Measurements from ENCODE around the gene CD80.

Gene CD80

DNA sequence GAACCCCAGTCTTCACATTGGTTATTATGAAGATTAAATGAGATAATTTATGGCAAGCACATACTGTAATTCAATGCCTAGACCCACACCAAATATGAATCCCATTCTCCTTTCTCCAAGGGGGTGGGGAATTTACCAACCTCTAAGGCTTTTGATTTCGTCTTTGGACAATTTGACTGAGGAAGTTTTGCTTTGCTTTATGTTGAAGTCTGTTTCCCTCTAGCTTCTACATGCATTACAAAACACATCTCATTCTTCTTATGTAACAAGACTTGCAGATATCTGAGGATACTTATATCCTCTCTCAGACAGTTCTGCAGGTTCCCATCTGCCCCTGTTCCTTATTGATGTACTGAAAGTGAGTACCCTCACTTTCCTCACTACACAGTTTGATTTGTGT lies 12.2 kb downstream of the CD80 start:
- DNase-seq (ENCODE audit: low spot score) = no peak

DNA sequence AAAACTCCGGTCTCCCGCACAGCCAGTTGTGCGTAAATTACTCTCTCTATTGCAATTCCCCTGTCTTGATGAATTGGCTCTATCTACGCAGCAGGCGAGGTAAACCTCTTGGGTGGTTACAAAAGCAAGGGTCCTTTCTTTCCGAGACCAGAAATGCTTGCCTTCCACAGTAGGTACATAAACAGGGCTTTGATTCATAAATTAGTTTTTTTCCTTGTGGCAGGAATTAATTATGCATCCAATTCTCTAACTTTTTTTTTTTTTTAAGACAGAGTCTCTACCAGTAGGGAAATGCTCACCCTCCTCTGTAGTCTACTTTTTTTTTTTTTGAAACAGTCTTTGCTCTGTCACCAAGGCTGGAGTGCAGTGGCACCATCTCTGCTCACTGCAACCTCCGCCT lies 16.3 kb downstream of the CD80 start:
- DNase-seq (ENCODE audit: low spot score) = no peak

DNA sequence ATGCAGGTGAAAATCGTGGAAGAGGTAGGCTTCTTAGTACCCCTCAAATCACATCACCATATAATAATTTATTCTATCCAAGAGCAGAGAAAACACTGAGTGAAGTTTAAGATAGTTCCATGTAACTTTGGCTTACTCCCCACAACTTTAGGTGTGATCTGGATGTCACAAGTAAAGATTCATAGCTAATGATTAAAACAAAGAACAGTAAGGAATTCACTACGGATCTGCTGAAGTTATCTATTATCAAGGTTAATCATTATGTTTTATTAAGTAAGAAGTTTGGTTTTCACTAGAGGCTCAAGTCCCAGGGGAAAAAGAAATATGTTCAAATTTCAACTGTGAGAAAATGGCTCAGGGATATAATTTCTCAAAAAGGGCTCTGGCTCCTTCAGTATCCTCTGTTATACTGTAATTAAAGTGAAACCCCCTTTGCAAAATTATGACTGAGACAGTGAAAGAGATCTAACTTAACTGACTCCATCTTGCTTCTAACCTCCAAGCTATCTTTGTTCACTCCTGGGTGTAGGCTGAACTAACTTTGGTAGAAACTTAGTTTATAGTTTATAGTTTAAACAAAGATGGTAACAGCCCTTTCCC lies 17.1 kb downstream of the CD80 start:
- DNase-seq (ENCODE audit: low spot score) = no peak

DNA sequence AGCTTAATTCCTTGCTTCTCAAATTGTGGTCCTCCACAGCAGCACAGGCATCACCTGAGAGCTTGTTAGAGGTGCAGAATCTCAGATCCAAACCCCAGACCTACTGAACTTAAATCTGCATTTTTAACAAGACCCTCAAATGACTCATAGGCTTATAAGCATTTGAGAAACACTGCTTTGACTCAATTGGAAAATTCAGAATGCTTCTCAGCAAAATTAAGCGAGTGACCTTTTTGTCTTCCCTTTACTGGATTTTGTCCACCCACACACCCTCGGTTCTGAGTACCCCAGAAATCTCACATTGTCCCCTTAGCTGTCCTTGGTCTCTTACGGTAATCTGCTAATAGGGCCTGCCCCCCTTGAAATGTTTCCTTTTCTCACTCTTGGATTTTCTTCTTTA lies 17.9 kb downstream of the CD80 start:
- no peak for DNase-seq (ENCODE audit: low spot score)

DNA sequence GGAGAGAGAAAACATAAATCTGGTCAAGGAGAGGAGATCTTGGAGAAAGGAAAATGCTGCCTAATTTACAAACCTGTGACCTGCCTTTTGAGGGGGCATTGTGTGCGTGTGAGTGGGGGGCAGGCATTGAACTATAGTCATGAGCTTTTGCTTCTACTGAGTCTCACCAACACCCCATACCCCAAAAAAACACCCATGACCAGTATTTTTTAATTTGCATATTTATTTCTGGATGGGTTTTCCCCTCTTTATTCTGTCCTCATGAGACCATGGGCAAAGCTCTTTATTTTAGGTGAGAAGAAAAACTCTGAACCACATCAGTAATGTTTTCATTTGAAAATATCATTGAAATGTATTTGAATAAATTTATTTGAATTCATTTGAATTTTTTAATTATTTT lies 20.6 kb downstream of the CD80 start:
- DNase-seq (ENCODE audit: low spot score) = no peak

DNA sequence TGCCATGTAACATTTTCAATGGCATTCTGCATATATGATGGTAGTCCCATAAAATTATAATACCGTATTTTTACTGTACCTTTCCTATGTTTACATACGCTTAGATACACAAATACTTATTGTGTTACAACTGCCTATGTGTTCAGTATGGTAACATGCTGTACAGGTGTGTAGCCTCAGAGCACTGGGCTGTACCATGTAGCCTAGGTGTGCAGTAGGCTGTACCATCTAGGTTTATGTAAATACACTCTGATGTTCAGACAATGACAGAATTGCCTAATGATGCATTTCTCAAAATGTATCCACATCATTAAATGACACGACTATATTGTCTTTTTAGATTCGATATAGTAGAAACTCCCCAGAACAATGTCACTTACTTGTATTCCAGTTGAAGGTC lies 22.7 kb downstream of the CD80 start:
- no peak for DNase-seq (ENCODE audit: low spot score)

DNA sequence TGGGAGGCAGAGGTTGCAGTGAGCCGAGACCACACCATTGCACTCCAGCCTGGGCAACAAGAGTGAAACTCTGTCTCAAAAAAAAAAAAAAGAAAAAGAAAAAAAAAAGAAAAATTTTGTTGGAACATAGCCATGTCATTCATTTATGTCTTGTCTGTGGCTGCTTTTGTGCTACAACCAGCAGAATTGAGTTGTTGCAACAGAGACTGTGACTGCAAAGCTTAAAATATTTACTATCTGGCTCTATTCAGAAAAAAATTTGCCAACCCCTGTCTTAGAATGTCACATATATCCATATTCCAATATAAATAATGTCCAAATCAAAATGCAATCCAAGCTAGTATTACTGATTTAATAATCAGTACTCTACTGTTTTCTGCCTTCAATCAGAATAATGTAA lies 25.1 kb downstream of the CD80 start:
- DNase-seq (ENCODE audit: low spot score) = no peak

DNA sequence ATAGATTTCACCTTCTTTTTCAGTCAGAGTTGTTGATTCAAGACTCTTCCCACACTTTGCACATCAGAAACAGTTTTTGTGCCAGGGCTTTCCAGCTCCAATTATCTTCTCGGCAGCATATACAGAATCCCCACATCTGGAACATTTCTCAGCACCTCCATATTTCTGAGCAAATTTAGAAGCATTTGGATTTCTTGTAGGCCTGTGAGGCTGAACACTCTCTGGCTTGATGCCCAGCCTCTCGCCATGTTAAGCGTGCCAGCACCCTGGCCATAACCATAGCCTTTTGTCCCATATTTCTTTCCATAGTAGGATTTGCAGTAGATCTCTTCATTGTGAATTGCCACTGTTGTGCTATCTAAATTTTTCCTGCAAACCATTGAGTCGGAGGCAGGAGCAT lies 28.3 kb downstream of the CD80 start:
- DNase-seq (ENCODE audit: low spot score) = no peak

DNA sequence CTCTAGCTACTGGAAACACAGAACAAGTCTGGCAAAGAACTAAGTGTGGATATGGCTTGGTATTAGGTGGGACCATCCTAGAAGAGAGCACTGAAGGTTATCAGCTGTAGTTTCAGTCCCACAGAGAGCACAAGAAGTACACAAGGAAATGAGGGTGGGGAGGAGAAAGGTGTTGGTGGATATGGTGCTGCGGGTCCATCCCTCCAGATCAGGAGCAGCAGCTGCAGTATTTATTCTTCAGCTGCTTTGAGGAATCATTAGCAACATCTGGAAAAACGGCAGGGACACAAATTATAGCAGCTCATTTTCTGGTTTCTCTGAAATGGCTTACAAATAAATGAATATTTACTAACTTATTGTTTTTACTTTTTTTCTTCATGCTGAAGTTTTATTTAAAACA lies 29.0 kb downstream of the CD80 start:
- no peak for DNase-seq (ENCODE audit: low spot score)

DNA sequence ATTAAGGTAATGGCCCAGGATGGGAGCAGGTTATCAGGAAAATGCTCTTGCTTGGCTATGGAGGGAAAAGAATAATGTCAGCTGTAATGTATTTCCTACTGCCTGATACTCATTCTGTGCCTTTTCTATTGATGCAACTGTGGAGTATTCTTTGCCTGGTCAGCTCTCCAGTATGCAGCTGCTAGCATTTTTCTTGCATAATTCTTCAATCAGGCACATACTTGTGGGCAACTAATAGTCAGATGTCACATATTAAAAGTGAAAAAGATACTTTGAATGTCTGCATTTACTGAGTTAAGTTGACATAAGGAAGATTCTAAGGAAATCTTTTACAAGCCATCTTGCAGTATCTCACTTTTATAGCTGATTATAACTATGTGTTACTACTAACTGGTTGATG lies 29.5 kb downstream of the CD80 start:
- no peak for DNase-seq (ENCODE audit: low spot score)

DNA sequence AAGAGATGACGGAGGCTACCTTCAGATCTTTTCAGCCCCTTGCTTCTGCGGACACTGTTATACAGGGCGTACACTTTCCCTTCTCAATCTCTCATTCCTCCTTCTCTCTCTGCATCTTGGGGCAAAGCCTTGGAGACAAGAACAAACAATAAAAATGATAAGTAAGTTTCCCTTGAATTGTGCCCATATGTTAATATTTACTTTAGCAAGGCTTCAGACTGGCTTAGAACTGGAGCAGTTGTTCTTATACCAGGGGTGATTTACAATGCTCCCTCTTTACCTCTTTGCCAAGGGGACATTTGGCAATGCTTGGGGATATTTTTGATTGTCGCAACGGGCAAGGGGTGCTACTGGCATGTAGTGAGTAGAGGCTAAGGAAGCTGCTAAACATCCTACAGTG lies 31.7 kb downstream of the CD80 start:
- DNase-seq (ENCODE audit: low spot score) = no peak

DNA sequence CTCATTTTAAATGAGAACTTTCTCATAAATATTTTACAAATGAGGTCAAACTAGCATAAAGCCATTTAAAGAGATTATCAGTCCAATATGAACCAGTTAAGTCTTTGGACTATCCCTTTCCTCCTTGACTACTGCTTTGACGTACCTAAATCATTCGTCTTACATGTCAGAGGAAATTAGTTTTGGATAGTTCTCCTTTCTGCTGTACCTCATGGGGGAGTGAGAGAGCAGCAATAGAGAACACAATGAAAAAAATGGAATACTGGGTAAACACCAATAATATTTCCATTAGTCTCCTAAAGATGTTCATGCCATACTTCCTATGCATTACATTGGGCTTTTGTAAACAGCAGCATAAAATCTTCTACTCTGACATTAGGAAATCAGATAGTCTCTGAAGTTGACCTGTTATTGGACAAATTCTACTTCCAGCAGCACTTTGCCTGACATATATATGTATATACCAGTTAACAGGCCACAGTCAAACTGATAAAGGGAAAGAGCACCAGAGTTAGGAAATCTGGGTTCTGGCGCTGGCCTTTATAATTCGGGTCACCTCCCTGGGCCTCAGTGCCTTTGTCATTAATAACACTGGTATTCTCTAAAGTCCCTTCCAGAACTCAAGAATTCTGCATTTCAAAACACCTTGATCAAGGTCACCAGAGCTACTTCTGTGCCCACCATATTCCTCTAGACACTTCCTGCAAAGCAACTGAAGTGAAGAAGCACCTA lies 34.3 kb downstream of the CD80 start:
- DNase-seq (ENCODE audit: low spot score) = peak; percentile 2

DNA sequence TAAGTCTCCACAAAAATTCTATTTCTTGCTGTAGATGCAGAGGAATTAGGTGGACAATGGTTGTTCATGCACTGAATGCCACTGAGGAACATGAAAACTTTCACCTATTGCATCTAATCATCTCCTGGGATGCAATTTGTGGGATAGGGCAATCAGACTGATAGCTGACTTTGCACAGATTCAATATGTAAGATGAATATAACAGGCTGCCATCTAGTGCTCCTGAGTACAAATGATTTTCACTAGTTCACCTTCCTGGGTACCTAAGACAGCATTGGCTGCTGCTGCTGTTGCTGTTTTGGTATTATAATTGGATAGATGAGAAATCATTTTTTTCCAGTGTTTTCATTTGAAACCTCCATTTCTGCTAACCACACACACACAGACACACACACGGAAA lies 41.4 kb downstream of the CD80 start:
- DNase-seq (ENCODE audit: low spot score) = no peak

DNA sequence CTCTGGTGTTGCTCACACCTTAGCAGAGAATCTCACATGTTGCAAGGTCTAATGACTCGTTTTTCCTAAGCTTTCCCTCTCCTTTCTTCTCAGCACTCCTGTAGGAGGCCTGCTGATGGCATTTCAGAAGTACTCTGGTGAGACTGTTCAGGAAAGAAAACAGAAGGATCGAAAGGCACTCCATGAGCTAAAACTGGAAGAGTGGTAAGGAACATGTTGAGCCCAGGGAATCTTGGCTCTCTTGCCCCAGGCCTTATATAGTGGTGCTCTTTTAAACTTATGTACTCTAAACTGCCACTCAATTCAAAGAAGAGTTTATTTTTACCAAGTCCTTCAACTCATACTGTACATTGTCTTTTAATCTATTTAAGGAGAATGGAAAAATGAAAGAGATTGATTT lies 42.3 kb downstream of the CD80 start:
- DNase-seq (ENCODE audit: low spot score) = no peak

DNA sequence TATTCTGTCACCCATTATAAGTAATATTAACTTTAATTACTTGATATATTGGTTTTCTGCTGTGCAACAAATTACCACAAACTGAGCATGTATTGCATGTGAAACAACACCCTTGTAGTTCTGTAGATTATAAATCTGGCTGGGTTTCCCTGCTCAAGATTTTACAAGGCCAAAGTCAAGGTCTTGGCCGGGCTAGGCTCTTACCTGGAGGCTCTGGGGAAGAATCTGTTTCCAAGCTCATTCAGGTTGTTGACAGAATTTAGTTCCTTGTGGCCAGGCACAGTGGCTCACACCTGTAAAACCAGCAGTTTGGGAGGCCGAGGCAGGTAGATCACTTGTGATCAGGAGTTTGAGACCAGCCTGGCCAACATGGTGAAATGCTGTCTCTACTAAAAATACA lies 44.8 kb downstream of the CD80 start:
- no peak for DNase-seq (ENCODE audit: low spot score)

DNA sequence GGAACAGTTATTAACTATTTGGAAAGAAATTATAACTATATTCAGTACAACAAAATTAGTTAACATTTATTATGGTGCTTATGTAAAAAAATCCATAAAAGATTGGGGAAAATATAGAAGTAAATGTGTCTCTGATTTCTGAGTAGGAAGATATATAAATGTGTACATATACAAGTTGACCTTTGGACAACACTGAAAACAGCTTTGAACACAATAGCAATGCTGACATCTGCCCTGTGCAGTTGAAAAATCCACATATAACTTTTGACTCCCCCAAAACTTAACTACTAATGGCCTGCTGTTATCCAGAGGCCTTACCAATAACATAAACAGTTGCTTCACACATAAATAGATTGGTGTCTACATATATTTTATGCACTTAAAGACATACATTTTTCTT lies 48.7 kb downstream of the CD80 start:
- no peak for DNase-seq (ENCODE audit: low spot score)

DNA sequence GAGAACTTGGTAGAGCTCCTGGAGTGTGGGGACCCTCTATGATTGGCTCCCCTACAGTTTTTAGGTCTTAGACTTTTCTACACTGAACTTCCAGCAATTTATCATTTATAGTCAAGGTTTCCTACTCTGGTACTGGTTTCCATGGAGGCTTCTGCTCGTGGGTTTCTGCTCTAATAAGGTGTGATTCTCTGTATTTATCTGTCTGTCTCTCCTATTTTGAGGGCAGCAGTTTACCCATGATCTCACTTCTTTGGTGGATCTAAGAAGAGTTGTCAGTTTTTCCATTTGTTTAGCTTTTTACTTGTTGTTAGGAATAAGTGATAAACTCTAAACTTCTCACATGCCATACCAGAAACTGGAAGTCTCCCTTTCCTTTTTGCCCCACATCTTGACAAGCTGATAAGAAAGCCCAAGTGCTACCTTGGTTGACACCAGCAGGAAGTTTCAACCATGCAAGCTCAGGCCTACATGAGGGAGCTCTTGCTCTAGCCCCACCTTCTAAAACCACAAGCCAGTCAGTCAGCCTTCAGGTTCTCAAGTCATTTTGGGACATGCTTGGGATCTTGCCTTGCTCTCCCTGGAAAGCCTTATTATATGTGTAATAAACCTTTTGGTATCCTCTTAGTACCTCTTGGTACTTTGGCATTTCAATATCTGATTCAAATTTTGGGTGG lies 51.1 kb downstream of the CD80 start:
- no peak for DNase-seq (ENCODE audit: low spot score)

DNA sequence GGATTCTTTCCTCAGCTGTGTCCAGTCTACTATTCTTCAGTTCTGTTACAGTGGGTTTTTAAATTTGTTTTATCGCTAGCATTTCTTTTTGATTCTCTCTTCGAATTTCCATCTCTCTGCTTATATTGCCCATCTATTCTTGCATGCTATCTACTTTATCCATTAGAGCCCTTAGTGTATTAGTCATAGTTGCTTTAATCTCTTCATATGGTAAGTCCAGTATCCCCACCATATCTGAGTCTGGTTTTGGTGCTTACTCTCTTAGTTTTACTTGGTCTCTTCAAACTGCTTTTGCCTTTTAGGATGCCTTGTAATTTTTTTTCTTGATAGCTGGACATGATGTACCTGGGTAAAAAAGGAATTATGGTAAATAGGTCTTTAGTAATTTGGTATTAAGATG lies 52.0 kb downstream of the CD80 start:
- no peak for DNase-seq (ENCODE audit: low spot score)

DNA sequence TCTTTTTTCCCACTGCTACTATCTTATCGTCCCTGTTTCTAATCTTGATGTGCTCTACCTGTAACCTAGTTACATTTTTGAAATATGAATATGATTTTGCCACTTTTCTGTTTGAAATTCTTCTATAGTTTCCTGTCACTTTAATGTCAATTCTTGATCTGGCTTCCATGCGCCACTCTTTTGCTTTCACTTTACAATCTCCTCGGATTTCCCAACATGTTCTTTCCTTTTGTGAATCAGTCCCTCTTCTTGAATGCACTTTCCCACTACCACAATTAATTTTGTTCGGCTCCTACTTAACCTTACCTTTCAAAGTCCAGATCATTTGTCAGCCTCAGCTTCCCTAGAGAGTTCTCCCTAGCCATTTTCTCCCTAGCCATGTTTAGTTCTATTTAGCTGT lies 52.8 kb downstream of the CD80 start:
- DNase-seq (ENCODE audit: low spot score) = no peak

DNA sequence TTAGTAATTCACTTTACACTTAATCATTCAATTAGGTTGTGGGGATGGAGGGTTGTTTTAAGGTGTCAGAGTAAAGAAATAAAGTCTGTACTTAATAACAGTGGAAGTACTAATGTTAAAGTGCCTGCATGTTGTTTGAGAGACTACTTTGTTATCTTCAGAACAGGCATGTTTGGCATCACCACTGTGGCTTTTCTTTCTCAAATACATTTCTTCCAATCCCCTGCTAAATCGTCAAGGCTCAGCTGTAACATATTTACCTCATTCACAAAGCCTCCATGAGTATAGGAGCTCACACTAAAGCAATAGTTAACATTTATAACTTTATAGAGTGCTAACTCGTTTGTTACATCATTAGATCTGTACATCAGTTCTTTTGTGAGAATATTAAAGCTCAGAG lies 58.5 kb downstream of the CD80 start:
- DNase-seq (ENCODE audit: low spot score) = no peak

DNA sequence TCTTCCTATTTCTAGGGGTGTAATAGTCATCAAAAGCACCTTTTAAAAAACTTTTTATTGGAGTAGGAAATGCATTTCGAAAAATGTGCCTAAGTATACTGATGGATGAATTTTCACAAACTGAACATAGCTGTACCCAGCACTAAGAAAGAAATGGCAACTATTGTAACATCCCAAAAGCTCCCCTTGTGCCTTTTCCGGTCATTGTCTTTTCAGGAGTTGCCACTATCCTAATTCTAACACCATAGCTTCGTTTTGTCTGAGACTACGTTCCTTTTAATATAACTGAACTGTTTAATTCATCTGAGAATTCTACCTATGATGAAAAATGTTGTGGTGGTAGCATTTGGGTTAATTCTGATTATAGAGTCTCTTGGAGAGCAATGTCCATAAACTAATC lies 59.1 kb downstream of the CD80 start:
- DNase-seq (ENCODE audit: low spot score) = no peak

DNA sequence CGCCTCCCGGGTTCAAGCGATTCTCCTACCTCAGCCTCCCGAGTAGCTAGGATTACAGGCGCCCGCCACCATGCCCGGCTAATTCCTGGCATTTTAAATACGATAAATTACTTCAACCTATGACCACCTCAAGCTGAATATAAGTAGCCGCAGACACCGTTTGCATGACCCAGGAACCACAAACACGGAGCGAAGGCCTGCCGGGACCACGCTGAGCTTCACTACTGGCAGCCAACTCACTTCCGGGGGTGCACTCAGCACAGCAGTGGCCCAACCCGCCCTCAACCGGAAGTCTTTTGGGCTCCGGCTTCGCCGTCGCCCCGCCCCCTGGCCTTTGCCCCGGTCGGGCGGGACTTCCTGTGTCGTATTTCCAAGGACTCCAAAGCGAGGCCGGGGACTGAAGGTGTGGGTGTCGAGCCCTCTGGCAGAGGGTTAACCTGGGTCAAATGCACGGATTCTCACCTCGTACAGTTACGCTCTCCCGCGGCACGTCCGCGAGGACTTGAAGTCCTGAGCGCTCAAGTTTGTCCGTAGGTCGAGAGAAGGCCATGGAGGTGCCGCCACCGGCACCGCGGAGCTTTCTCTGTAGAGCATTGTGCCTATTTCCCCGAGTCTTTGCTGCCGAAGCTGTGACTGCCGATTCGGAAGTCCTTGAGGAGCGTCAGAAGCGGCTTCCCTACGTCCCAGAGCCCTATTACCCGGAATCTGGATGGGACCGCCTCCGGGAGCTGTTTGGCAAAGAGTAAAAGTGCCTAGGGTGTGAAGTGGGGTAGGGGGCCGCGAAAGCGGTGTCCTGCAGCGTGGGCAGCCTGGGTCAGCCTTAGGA lies 61.0 kb downstream of the CD80 start, which contains the start of gene TIMMDC1:
TIMMDC1 (plus strand) TSS at position 362 of the 826 bp plus-strand sequence; CDS start at position 549, 187 bp downstream.
- DNase-seq (ENCODE audit: low spot score) = peak; percentile 96

DNA sequence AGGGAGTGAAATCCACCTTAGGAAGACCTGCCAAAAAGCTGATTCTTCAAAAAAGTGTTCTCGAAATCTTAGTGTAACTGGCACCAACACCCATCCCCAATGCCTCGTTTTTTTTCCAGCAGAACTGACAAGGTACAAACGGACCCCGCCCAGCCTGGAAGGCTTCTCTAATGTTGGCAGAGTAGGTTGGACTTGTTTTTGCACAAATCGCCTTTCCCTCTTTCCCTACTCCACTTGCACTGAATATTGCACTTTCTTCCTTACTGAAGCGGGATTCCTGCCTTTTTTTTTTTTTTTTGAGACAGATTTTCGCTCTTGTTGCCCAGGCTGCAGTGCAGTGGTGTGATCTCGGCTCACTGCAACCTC lies 61.6 kb downstream of the CD80 start:
- DNase-seq (ENCODE audit: low spot score) = peak; percentile 13

All from SW480 (cell line).